SKM-1 treated with dmso at 0.1 percent for 144 hours (cell line): ENCODE measurements around the gene PIP5KL1.

ENCODE experiments used
- DNase-seq: peaks from one replicate; lab custom pipeline; 2025; ENCODE audit not compliant: unreplicated experiment; lab: John Stamatoyannopoulos, UW

PIP5KL1 gene

GRCh38 chr9:127950513-127951289 is 20.1 kb upstream of the PIP5KL1 start:
- no peak for DNase-seq

- DNase-seq, result no peak
These were observed 19.4 kb upstream of the PIP5KL1 start for GRCh38 chr9:127949827-127950512.

GRCh38 chr9:127947841-127948710 is 17.5 kb upstream of the PIP5KL1 start:
- no peak for DNase-seq

DNA sequence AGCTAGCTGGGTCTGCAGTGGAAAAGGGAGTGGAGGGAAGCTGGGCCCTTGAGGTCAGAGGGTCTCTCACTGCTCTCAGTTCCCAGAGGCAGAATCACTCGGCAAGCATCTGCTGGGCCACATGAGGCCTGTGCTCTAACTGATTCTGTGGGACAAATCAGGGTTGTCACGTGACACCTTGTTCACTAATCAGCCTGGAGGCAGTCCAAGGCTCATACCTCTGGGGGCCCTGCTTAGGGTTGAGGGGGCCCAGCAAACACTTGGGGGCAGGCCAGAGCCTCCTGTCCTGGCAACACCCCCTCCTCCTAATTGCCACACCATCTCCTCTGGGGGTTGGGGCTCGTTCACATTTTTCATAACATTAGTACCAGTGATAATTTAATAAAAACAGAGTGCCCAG is 16.2 kb upstream of the PIP5KL1 start:
- DNase-seq, result no peak

DNA sequence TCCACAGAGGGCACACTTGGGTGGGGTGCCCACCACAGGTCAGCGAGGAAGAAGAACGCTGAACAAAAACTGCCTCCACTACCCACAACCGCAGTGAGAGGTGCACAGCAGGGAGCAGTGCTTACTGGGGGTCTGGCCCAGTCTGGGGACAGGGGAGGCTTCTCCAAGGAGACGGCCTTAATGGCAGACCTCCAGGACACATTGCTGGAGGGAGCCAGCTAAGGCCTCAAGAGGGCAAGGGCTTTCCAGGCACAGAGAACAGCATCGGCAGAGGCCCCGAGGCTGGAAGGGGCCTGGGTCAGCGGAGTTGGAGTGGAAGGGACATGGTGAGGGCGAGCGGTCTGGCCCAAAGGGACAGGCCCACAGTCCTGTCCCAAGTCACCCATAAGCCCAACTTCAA is 15.4 kb upstream of the PIP5KL1 start:
- DNase-seq, result no peak

DNA sequence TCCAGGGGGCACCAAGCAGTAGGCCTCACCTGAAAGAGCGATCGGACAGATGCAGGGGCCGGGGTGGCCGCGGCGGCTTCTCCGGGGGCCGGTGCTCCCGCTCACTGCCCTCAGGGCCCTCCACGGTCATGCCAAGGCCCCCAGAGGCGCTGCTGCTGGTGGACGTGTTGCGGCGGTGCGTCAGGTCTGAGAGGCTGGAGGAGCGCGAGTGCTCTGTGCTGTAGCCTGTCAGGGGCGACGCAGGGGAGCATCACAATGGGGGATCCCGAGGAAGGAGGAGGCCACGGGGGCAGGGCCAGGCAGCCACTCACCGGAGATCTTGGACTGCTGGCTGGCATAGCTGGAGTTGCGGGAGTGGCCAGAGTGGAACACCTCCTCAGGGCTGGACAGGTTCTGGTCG is 14.8 kb upstream of the PIP5KL1 start:
- no peak for DNase-seq

GRCh38 chr9:127944586-127945218 is 14.1 kb upstream of the PIP5KL1 start:
- DNase-seq, result no peak

- peak; percentile 66 for DNase-seq
These were observed 13.2 kb upstream of the PIP5KL1 start for GRCh38 chr9:127943731-127944144.

DNA sequence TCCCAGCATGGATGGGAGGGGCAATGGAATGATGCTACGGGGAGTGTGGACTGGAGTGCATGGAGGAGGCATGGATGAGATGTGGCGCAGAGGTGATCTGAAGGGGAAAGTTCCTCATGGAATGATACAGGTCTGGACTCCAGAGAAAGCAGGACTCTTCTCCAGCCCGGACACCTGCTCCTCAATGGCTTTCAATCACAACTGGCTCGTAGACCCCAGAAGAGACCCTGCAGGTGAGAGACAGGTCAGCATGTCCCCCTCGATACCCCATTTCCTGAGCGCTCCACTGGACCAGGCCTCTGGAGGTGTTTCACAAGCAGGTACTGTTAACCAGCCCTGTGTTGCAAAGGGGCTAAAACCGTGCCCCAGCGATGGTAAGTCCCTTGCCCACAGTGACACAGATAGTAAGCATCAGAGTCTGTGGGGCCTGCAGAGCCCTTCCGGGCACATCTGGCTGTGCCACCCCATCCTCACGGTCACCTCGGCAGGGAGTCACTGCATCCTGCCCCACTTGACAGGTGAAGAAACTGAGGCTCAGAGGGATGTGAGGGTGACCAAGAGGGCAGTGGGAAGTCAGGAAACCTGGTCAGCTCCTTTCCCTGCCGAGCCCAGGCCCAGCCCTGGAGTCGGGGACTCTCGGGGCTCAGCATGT is 12.6 kb upstream of the PIP5KL1 start:
- no peak for DNase-seq

- peak; percentile 43 for DNase-seq
These were observed 11.8 kb upstream of the PIP5KL1 start for GRCh38 chr9:127942216-127943010.

DNA sequence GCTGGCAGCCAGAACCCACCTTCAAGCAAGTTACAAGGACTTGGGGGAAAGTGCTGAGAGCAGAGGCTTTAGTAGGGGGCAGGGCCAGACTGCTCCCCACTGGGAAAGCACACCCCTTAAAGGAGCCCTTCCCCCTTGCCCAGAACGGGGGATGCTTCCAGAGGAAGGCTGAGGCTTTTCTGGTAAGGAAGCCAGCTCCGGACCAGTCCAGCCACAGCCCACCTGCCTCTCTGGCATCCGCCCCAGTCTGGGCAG is 11.3 kb upstream of the PIP5KL1 start:
- DNase-seq, result no peak

GRCh38 chr9:127941062-127941960 is 10.7 kb upstream of the PIP5KL1 start:
- DNase-seq, result no peak

DNA sequence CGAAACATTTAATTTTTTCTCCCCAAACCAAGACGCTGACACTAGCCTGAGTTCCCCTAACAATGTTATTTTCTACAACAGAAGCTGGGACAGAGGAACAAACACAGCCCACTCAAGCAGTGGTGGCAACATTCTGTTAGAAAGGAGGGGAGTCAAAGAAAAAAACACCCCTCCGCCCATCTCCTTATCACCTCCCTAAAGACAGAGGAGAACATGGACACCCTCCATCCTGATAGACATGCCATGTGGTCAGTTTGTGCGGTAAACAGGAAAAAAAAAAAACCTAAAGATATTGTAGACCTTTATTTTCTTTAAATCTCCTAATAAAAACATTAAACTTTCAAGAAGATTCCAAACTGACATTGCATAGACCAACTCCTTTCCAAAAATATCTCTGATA is 10.0 kb upstream of the PIP5KL1 start:
- no peak for DNase-seq

DNA sequence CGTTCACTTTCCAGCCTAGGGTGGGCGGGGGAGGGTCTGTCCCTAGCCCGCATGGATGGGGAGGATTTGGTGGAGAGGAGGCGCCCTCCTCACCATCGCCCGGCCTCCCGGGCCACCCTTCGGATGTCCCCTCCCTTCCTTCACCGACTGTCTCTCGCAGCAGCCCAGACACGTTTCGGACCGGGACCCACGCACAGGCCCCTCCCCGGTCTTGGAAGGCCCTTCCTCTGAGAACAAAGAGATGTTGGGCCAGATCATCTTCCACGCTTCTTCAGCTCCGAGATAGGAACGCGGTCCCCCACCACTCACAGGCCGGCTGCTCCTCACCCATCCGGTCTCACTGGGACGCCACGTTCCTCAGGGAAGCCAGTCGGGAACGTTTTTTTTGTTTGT is 7.7 kb upstream of the PIP5KL1 start:
- DNase-seq, result no peak

- peak; percentile 83 for DNase-seq
These were observed 7.1 kb upstream of the PIP5KL1 start, which contains the start of gene DPM2 for GRCh38 chr9:127937388-127938297. Gene DPM2, minus strand, starts transcription at chr9:127937854. Its CDS starts 34 bp downstream, at chr9:127937820.

- no peak for DNase-seq
These were observed 6.4 kb upstream of the PIP5KL1 start for GRCh38 chr9:127937056-127937387.

DNA sequence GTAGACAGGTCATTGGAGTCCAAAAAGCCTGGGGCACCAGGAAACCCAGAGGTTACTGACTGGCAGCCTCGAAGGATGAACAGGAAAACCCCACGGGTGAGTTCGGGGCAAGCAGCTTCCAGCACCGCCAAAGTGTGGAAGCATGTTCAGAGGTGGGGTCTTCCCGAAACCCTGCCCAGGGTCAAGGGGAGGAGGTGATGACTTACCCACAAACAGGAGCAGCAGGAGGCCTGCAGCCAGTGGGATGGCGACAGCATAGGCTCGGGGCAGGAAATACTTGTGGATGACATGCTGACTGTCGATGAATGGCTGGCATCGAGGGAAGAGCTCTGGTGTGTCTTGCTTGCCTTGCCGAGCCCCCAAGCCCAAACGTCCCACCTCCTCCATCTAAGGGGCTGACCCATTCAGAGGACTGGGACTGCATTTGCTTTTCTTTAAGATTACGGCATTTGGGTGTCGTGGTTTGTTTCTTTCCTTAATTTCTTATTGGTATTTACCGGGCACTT is 5.8 kb upstream of the PIP5KL1 start:
- DNase-seq, result no peak

GRCh38 chr9:127935765-127936221 is 5.2 kb upstream of the PIP5KL1 start:
- DNase-seq, result no peak
